HFF-Myc (cell line): ENCODE data around the gene DIP2A.

ENCODE experiments used
- DNase-seq: peaks from one replicate; pipeline ENCODE4 v3.0.0-alpha.2; 2011; ENCODE audit warnings: low read depth; ENCODE audit errors: extremely low read depth
- H3K4me3 ChIP-seq: replicated peaks from 2 replicates; pipeline ENCODE4 v1.5.1; 2011; ENCODE audit warnings: low read depth, mild to moderate bottlenecking, control low read depth, low read length
- TF ChIP-seq, protein P1 (sequence below): IDR thresholded peaks from 2 replicates; pipeline ENCODE4 v1.5.1; 2012; ENCODE audit warnings: mild to moderate bottlenecking, low read depth, low read length, control low read depth; ENCODE audit errors: missing control alignments

Gene DIP2A

DNA sequence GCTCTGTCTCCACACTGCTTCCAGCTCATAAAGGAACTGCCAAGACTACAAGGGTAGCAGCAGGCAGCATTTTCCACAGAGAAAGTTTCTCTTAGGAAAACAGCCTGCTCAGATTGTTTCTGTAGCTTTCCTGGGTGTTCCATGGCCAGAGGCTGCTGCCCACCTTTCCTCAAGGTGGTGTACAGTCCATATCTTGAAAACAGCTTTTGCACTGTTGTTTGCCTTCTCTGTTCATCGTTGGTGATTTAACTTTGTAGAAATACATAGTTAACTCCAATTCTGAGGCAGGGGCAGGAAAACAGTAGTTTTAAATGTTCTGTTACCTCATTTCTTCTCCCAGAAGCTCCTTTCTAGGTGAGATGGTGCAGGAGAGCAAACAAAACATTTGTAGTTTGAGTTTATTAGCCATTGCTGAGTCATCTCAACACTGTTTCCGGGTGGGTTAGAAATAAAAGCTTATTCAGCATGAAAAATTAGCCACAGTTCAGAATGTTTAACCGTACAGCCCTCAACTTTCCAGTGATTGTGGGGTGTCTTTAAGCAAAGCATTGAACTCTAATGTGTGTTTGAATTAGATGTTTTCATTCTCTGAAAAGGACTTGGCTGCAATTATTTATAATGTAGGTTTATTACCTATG lies 41.7 kb downstream of the DIP2A start:
- DNase-seq = no peak
- no peak overlapping the region for H3K4me3 ChIP-seq
- TF ChIP-seq, protein P1, sequence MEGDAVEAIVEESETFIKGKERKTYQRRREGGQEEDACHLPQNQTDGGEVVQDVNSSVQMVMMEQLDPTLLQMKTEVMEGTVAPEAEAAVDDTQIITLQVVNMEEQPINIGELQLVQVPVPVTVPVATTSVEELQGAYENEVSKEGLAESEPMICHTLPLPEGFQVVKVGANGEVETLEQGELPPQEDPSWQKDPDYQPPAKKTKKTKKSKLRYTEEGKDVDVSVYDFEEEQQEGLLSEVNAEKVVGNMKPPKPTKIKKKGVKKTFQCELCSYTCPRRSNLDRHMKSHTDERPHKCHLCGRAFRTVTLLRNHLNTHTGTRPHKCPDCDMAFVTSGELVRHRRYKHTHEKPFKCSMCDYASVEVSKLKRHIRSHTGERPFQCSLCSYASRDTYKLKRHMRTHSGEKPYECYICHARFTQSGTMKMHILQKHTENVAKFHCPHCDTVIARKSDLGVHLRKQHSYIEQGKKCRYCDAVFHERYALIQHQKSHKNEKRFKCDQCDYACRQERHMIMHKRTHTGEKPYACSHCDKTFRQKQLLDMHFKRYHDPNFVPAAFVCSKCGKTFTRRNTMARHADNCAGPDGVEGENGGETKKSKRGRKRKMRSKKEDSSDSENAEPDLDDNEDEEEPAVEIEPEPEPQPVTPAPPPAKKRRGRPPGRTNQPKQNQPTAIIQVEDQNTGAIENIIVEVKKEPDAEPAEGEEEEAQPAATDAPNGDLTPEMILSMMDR = no peak

DNA sequence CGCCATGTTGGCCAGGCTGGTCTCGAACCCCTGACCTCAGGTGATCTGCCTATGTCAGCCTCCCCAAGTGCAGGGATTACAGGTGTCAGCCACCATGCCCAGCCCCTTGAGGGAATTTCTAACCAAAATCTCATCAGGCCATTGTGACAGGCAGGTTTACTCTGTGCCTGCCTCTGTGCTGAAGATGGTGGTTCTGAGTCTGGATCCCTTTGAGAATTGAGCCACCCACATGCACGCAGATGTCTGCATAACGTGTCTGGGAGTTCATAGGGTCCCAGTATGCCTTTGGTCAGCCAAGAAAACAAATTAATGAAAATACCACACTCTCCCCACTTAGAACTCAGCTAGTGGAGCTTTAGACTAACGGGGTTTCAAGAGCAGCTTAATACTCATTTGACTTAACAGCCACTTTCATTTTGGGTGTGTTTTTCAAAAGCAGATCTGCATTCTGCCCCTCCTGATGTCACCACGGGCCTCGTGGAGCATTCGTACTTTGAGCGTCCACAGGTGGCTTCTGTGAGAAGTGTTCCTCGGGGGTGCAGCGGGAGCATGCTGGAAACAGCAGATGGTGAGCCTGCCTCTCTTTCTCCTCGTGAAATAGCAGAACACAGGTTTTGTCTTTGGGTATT lies 45.3 kb downstream of the DIP2A start:
- no peak overlapping the region for H3K4me3 ChIP-seq
- DNase-seq = no peak
- TF ChIP-seq, protein P1 = no peak

DNA sequence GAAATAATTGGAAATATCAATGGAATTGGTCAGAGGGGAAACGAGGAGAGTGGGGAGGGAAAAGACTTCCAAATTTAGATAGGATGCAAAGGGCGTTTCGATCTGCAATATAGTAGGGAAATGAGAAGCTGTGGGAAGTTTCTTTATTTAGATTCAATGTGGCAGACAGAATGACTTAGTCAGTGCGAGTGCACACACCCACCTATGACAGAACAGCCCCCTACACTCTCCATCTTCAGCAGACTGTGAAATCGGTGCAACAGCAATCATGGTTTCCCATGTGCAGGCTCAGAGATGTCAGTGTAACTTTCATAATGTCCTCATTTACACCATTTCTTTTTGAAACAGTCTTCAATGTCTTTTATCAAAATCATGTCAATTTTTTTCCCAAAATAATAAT lies 46.0 kb downstream of the DIP2A start:
- TF ChIP-seq, protein P1 = no peak
- no peak for DNase-seq
- no peak overlapping the region for H3K4me3 ChIP-seq

DNA sequence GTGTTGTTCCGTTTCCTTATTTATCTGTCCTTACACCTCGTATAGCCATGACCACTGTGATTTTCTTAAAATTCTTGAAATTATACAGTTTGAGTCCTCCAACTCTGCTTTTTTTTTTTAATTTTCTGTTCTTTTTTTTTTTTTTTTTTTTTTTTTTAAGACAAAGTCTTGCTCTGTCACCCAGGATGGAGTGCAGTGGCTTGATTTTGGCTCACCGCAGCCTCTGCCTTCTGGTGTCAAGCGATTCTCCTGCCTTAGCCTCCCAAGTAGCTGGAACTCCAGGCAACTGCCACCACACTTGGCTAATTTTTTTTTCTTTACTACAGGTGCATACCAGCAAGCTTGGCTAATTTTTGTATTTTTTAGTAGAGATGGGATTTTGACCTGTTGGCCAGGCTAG lies 48.9 kb downstream of the DIP2A start:
- no peak for DNase-seq
- H3K4me3 ChIP-seq = no peak overlapping the region
- TF ChIP-seq, protein P1 = no peak

DNA sequence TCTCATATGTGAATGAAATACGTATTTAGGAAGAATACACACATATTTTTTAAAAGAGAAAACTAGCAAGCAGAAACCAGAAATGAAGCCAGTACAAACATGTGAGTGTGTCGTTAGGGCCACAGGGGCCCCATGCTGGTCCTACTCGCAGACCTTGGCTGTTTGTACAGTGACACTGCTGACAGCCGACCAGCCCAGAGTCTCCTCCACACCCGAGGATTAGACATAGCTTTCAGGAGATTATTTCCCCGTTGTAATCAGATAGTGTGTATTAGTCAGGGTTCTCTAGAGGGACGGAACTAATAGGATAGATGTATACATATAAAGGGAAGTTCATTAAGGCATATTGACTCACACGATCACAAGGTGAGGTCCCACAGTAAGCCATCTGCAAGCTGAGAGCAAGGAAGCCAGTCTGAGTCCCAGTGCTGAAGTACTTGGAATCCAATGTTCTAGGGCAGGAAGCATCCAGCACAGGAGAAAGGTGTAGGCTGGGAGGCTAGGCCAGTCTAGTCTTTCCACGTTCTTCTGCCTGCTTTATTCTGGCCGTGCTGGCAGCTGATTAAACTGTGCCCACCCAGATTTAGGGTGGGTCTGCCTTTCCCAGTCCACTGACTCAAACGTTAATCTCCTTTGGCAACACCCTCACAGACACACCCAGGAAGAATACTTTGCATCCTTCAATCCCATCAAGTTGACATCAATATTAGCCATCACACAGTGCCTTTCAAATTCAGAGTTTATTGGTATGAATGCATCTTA lies 51.2 kb downstream of the DIP2A start:
- DNase-seq = no peak
- H3K4me3 ChIP-seq = no peak overlapping the region
- TF ChIP-seq, protein P1 = no peak

DNA sequence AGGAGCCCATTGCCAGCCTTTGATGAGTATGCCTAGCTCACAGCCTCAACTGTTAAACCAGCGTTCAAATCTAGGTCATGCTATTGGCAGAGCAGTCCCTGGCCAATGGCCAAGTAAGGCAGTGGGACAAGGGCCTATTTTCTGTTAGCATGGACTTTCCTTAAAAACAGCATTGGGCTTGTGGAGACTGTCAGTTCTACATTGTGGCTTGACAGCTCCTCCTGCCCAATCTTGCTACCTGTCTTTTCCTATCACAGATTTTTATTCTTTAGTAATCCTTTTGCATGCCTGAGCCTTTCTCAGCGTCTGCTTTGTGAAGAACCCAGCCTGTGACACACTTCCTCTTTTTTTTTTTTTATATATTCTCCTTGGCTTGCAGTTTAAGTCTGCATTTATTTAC lies 56.4 kb downstream of the DIP2A start:
- no peak for DNase-seq
- TF ChIP-seq, protein P1 = no peak
- no peak overlapping the region for H3K4me3 ChIP-seq
